ENCODE results near the gene VAMP3.

GRCh38 chr1:7743346-7743745 lies 27.8 kb upstream of the VAMP3 start:
- TF ChIP-seq CTCF (IDR thresholded peaks at IDR 0.05; ENCODE audit: low read depth, low read length, missing input control) (no peak), EGR1 (IDR thresholded peaks at IDR 0.05; ENCODE audit: low read depth in 2 of 2) (no peak), REST (IDR thresholded peaks at IDR 0.05) (no peak), ATF3 (IDR thresholded peaks at IDR 0.05) (no peak), HNF4G (IDR thresholded peaks at IDR 0.05) (no peak)

Data from liver (tissue), 3 donors.